Measurements from ENCODE around the gene ZNF335.
"Not testable (repeated sequence)": the region's sequence is repeated elsewhere in the genome, so short reads cannot be mapped to it uniquely, and the experiment has no call there.

Gene ZNF335

DNA sequence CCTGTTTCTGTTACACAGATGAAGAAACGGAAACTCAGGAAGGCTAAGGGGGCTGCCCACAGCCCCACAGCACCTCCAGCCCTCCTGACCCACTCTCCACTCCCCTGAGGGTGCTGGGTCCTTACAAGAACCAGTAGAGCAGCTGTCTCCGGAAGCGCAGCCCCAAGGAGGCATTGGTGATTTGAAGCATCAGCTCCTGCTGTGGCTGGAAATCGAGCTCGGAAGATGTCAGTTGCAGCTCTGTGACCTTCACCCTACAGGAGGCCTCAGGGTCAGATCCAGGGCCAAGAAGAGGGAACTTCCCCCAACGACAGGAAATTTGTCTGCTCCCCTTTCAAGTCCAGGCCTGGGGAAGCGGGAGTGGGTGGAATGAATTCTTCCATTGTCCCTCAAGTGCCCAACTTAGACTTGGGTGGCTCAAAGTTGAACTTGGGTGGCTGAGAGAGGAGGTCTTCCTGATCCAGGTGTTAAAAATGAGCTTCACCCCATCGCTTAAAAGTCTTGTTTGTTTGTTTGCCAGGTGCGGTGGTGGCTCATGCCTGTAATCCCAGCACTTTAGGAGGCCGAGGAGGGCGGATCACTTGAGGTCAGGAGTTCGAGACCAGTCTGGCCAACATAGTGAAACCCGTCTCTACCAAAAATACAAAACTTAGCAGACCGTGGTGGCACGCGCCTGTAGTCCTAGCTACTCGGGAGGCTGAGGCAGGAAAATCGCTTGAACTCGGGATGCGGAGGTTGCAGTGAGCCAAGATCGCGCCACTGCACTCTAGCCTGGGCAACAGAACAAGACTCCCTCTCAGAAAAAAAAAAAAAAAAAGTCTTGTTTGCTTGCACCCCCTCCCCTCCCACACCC lies 62.0 kb downstream of the ZNF335 start:
- DNase-seq, result no peak

DNA sequence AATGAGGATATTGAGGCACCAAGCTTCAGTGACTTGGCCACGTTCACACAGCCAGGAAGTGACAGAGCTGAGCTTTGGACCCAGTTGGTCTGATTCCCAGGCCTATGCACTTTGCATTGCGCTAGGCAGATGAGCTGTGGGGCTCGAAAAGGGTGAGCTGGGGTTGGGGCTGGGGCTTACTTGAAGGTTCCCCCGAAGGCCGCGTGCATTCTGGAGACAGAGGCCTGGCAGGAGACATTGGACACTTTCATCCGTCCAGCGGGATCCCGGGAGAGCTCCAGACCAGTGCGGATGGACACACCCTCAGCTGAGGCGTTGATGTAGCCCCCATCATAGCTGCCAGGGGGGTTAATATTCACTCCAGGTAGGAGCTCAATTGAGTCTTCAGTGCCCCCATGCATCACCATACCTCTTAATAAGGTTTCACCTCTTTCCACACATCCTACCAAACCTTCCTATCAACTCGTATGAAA lies 62.6 kb downstream of the ZNF335 start:
- DNase-seq, result no peak

DNA sequence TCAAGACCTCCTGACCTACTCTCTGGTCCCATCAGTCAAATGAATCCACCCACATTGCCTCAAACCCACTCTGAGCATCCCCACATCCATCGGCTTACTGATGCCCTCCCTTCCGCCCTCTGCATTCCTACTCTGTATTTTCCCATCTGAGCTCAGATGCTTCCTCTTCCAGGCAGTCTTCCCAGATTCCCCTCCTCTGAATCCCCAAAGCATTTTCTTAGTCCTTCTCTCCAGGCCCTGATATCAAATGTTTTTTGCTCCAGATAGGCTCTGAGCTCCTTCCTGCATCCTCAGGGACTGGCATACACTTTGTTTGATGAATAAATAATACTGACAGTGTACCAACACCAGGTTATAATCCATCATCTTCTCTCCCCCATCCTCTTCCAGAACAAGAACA lies 63.9 kb downstream of the ZNF335 start:
- DNase-seq, result no peak

DNA sequence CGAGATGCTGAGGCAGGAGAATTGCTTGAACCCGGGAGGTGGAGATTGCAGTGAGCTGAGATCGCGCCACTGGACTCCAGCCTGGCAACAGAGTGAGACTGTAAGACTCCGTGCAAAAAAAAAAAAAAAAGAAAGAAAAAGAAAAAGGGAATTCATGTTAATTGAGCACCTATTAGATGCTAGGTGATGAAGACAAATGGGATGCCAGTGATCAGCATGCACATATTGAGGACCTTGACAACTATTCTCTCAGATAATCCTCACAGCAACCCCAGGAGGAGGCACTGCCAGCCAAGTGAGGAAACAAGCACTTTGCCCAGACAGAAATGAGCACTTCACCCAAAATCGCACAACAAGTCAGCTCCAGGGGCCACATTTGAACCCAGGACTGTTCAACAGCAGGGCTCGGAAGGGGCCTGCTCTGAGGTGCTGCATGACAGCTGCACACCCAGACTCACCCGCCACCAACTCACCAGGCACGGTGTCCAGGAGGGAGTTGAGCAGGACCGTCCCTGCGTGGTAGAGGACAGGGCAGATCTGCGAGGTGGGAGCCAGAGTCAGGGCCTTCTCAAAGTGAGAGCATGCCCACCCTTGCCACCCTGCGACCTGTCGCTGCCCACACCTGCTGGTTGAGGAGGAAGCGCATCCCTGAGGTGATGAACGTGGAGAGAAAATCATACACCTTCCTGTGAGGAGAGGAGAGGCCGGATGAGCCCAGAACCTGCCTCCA lies 64.6 kb downstream of the ZNF335 start:
- DNase-seq, result no peak

DNA sequence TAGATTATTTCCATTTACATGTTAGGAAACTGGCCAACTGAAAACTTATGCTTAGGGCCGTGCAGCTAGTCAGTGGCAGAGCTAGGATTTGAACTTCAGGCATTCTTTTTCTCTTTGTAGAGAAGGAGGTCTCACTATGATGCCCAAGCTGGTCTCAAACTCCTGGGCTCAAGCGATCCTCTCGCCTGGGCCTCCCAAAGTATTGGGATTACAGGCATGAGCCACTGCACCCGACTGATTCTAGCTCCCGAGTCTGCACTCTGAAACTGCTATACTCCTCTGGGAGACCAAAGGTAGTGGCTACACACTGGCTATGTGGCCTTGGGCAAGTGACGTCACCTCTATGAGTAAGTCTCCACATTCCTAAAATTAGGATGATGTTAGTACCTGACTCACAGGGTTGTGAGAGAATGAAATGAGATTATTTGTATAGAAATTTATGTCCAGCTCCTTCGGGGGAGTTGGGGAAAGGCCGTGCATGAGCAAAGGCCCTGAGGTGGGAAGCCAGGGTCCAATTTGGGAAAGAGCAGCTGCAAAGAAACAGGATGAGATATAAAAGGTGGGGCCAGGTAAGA lies 66.4 kb downstream of the ZNF335 start:
- DNase-seq, result no peak

DNA sequence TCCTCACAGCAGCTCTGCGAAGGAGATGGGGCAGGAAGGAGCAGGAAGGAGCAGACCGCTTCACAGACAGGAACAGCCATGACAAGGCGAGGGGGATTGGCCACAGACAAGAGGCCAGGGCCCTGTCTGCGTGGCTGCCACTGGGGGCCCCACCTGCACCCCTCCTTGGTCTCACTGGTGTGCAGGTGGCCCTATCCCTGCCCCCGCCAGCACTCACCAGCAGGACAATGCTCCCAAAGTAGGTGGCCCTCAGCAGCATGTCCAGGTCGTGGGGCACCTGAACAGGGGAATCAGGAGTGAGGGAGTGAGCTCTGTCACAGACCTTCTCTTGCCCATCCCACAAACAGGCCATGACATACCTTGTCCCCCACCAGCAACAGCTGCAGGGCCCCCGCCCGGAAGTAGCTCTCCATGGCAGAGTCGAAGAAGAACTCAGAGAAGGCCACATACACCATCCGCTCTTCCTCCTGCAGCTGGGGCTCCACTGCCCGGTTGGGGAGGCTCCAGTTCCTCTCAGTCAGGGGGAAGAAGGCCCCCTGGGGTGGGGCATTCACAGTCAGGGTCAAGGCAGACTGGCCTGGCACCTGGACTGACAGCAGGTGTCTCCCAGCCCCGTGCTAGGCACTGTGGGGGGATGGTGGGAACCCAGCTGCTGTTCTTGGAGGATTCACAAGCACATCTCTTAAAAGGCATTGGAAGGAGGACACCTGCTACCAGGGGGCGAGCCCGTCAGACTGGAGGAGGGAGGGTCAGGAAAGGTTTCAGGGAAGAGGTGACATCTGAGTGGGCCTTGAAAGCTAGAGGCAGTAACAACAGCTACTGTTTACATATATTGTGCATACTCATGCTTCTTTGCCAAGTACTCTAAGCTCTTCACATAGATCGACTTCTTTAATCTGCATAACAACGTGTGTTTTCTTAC lies 67.2 kb downstream of the ZNF335 start:
- DNase-seq, result no peak

DNA sequence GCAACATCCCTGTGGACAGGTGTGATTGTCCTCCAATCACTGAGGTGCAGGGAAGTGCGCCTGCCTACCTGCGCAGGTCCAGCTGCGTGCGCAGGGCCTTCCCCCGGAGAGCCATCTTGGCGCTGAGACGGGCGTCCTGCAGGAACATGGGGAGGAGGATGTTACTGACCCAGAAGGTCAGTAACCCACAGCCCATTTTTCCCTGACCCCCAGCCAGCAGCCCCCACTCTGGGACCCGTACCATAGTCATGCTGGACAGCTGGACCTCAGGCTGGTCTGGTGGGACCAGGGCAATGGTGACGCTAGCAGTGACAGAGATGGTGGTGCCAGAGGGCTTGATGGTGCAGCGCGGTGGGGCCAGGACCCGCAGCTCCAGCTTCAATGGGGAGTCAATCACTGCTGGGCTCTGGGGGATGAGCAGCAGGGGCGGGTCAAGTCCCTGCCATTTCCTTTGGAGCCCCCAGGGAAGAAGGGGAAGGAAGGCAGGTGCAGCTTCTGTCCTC lies 69.8 kb downstream of the ZNF335 start:
- DNase-seq, result no peak

DNA sequence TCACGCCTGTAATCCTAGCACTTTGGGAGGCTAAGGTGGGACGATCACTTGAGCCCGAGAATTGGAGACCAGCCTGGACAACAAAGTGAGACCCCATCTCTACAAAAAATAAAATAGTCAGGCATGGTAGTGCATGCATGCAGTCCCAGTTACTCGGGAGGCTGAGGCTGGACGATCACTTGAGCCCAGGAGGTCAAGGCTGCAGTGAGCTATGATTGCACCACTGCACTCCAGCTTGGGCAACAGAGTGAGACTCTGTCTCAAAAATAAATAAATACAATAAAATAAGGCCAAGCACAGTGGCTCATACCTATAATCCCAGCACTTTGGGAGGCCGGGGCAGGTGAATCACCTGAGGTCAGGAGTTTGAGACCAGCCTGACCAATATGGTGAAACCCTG lies 70.7 kb downstream of the ZNF335 start:
- not testable (repeated sequence) for DNase-seq

DNA sequence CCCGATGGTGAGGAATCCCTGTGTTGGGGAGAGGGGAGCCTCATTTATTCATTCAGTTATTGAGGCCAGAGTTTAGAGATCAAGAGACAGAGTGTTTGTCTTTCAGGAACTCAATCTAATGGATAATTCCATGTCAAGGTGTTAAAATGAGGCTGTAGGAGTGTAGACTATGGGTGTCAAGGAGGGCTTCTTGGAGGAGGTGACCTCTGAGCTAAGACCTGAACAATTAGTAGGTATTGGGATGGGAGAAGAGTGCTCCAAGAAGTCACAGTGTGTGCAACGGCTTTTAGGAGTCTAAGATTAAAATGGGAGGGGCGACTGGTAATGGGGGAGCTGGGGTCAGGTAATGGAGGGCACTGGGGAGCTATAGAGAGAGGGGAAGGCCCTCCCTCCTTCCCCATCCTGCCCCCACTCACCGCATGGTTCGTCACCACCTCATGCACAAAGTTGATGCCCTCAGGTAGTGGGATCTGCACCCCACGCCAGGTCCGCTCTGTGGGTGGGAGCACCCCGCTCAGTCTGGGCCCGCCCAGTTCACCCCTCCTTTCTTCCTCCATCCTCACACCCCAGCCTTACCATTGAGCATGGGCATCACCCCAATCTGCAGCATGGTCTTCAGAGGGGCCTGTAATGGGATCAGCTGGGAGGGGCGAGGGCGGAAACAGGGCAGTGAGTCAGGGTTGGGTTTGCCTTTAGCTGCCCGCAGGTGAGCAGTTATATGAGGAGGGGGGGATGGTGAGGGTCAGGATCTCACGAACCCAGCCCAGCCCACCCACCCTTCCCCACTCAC lies 72.8 kb downstream of the ZNF335 start:
- DNase-seq, result no peak

All from DMS79 treated with DMSO at 0.1 percent for 48 hours (cell line).